GM18907 (cell line): ENCODE measurements around the gene MAGI2.
"Not testable (repeated sequence)": the region's sequence is repeated elsewhere in the genome, so short reads cannot be mapped to it uniquely, and the experiment has no call there.

Source experiments
- ATAC-seq: cut with Tn5 transposase; IDR thresholded peaks from one replicate; pipeline ENCODE4 v1.9.1; 2021; ENCODE audit warnings: mild to moderate bottlenecking, moderate library complexity; ENCODE audit not compliant: unreplicated experiment

The MAGI2 gene

GRCh38 chr7:78333530-78334425, 1119.7 kb downstream of the MAGI2 start:
- ATAC-seq: no peak

GRCh38 chr7:78329001-78329655, 1124.3 kb downstream of the MAGI2 start:
- no peak for ATAC-seq

GRCh38 chr7:78327718-78328117, 1125.7 kb downstream of the MAGI2 start:
- ATAC-seq: no peak

- ATAC-seq: no peak
Measured at GRCh38 chr7:78326876-78327275, 1126.6 kb downstream of the MAGI2 start.

GRCh38 chr7:78326189-78326588, 1127.3 kb downstream of the MAGI2 start:
- ATAC-seq: no peak

GRCh38 chr7:78323118-78323517, 1130.3 kb downstream of the MAGI2 start:
- no peak for ATAC-seq

- not testable (repeated sequence) for ATAC-seq
Measured at GRCh38 chr7:78322231-78322630, 1131.2 kb downstream of the MAGI2 start.

GRCh38 chr7:78317371-78317770, 1136.1 kb downstream of the MAGI2 start:
- no peak for ATAC-seq

GRCh38 chr7:78316110-78316509, 1137.4 kb downstream of the MAGI2 start:
- no peak for ATAC-seq

- ATAC-seq: no peak
Measured at GRCh38 chr7:78315119-78315518, 1138.3 kb downstream of the MAGI2 start.

- ATAC-seq: no peak
Measured at GRCh38 chr7:78311181-78311580, 1142.3 kb downstream of the MAGI2 start.

- no peak for ATAC-seq
Measured at GRCh38 chr7:78307892-78308291, 1145.6 kb downstream of the MAGI2 start.

- ATAC-seq: no peak
Measured at GRCh38 chr7:78306634-78307033, 1146.8 kb downstream of the MAGI2 start.

- no peak for ATAC-seq
Measured at GRCh38 chr7:78301407-78301806, 1152.1 kb downstream of the MAGI2 start.

GRCh38 chr7:78299088-78299487, 1154.4 kb downstream of the MAGI2 start:
- no peak for ATAC-seq

- ATAC-seq: no peak
Measured at GRCh38 chr7:78296644-78297371, 1156.7 kb downstream of the MAGI2 start.

GRCh38 chr7:78296046-78296597, 1157.3 kb downstream of the MAGI2 start:
- no peak for ATAC-seq

- ATAC-seq: not testable (repeated sequence)
Measured at GRCh38 chr7:78289471-78289870, 1164.0 kb downstream of the MAGI2 start.

- ATAC-seq: no peak
Measured at GRCh38 chr7:78284945-78285344, 1168.5 kb downstream of the MAGI2 start.

GRCh38 chr7:78280276-78280675, 1173.2 kb downstream of the MAGI2 start:
- ATAC-seq: no peak

- ATAC-seq: no peak
Measured at GRCh38 chr7:78279457-78279856, 1174.0 kb downstream of the MAGI2 start.
